Adipocyte (in vitro differentiated cells): ENCODE measurements around the gene MAD1L1.
"Not testable (repeated sequence)": the region's sequence is repeated elsewhere in the genome, so short reads cannot be mapped to it uniquely, and the experiment has no call there.

Experiments used
- DNase-seq: peaks from one replicate; pipeline ENCODE4 v3.0.0-alpha.2; 2015; ENCODE audit warnings: low read depth
- H3K27me3 ChIP-seq: replicated peaks from 2 replicates; pipeline ENCODE4 v1.7.0; 2013; ENCODE audit warnings: mild to moderate bottlenecking, low read length, moderate library complexity; ENCODE audit not compliant: control insufficient read depth, insufficient read depth
- H3K36me3 ChIP-seq: 2 replicates; pipeline ENCODE4 v1.7.0; 2013; ENCODE audit warnings: low read length, mild to moderate bottlenecking, moderate library complexity; ENCODE audit not compliant: control insufficient read depth, insufficient read depth, severe bottlenecking
- H3K4me1 ChIP-seq: 2 replicates; pipeline ENCODE4 v1.7.0; 2013; ENCODE audit warnings: mild to moderate bottlenecking, low read length, moderate library complexity; ENCODE audit not compliant: control insufficient read depth, insufficient read depth
- H3K4me3 ChIP-seq: 2 replicates; pipeline ENCODE4 v1.7.0; 2013; ENCODE audit warnings: mild to moderate bottlenecking, low read length, moderate library complexity
- H3K9ac ChIP-seq: 2 replicates; pipeline ENCODE4 v1.7.0; 2013; ENCODE audit warnings: mild to moderate bottlenecking, low read length, moderate library complexity
- H3K9me3 ChIP-seq: 2 replicates; pipeline ENCODE4 v1.7.0; 2013; ENCODE audit warnings: mild to moderate bottlenecking, low read length, moderate library complexity; ENCODE audit not compliant: control insufficient read depth

MAD1L1 gene

GRCh38 chr7:1825897-1826741, 406.6 kb downstream of the MAD1L1 start:
- peaks cover 5% of the 10 kb centered on the region for H3K9me3 ChIP-seq
- DNase-seq = no peak
- no peaks in the 10 kb centered on the region for H3K36me3 ChIP-seq
- H3K4me3 ChIP-seq = no peak overlapping the region
- no peaks in the 10 kb centered on the region for H3K27me3 ChIP-seq
- no peak overlapping the region for H3K9ac ChIP-seq
- no peaks in the 10 kb centered on the region for H3K4me1 ChIP-seq

- not testable (repeated sequence) for H3K27me3 ChIP-seq, H3K9ac ChIP-seq, DNase-seq, H3K4me1 ChIP-seq, H3K9me3 ChIP-seq, H3K4me3 ChIP-seq, H3K36me3 ChIP-seq
Measured at GRCh38 chr7:1825647-1825896, 407.2 kb downstream of the MAD1L1 start.

GRCh38 chr7:1824882-1825646, 407.7 kb downstream of the MAD1L1 start:
- not testable (repeated sequence) for H3K9me3 ChIP-seq, H3K36me3 ChIP-seq, H3K4me3 ChIP-seq, H3K4me1 ChIP-seq, DNase-seq, H3K27me3 ChIP-seq, H3K9ac ChIP-seq

- H3K9me3 ChIP-seq, H3K4me3 ChIP-seq, H3K4me1 ChIP-seq, DNase-seq, H3K9ac ChIP-seq, H3K36me3 ChIP-seq, H3K27me3 ChIP-seq: not testable (repeated sequence)
Measured at GRCh38 chr7:1824151-1824881, 408.4 kb downstream of the MAD1L1 start.

- no peak overlapping the region for H3K9ac ChIP-seq
- no peak for DNase-seq
- H3K36me3 ChIP-seq = no peaks in the 10 kb centered on the region
- H3K27me3 ChIP-seq = no peaks in the 10 kb centered on the region
- no peaks in the 10 kb centered on the region for H3K9me3 ChIP-seq
- H3K4me1 ChIP-seq = no peaks in the 10 kb centered on the region
- no peak overlapping the region for H3K4me3 ChIP-seq
Measured at GRCh38 chr7:1823376-1824150, 409.2 kb downstream of the MAD1L1 start.

- no peak overlapping the region for H3K9ac ChIP-seq
- H3K27me3 ChIP-seq = no peaks in the 10 kb centered on the region
- H3K9me3 ChIP-seq = no peaks in the 10 kb centered on the region
- H3K36me3 ChIP-seq = no peaks in the 10 kb centered on the region
- H3K4me1 ChIP-seq = no peaks in the 10 kb centered on the region
- H3K4me3 ChIP-seq = no peak overlapping the region
- no peak for DNase-seq
Measured at GRCh38 chr7:1819259-1819841, 413.4 kb downstream of the MAD1L1 start.

GRCh38 chr7:1818575-1819258, 414.0 kb downstream of the MAD1L1 start:
- no peaks in the 10 kb centered on the region for H3K27me3 ChIP-seq
- H3K36me3 ChIP-seq = no peaks in the 10 kb centered on the region
- no peaks in the 10 kb centered on the region for H3K9me3 ChIP-seq
- no peak for DNase-seq
- H3K9ac ChIP-seq = no peak overlapping the region
- H3K4me1 ChIP-seq = no peaks in the 10 kb centered on the region
- no peak overlapping the region for H3K4me3 ChIP-seq

GRCh38 chr7:1817061-1817712, 415.6 kb downstream of the MAD1L1 start:
- DNase-seq = no peak
- no peak overlapping the region for H3K4me3 ChIP-seq
- H3K27me3 ChIP-seq = no peaks in the 10 kb centered on the region
- no peaks in the 10 kb centered on the region for H3K9me3 ChIP-seq
- H3K9ac ChIP-seq = no peak overlapping the region
- H3K36me3 ChIP-seq = no peaks in the 10 kb centered on the region
- H3K4me1 ChIP-seq = no peaks in the 10 kb centered on the region

- H3K9ac ChIP-seq, H3K9me3 ChIP-seq, H3K4me3 ChIP-seq, DNase-seq, H3K4me1 ChIP-seq, H3K27me3 ChIP-seq, H3K36me3 ChIP-seq: not testable (repeated sequence)
Measured at GRCh38 chr7:1816451-1816850, 416.3 kb downstream of the MAD1L1 start.
